AG09309 (cell line): Measurements from ENCODE around the gene TMEM94.

ENCODE experiments used
- DNase-seq: peaks from one replicate; pipeline ENCODE4 v3.0.0-alpha.2; 2010; ENCODE audit warnings: low read depth
- H3K4me3 ChIP-seq: 2 replicates; pipeline ENCODE4 v1.5.1; 2011; ENCODE audit warnings: mild to moderate bottlenecking, low read depth, low read length, moderate library complexity; ENCODE audit not compliant: control insufficient read depth
- CTCF ChIP-seq: IDR thresholded peaks from 2 replicates; pipeline ENCODE4 v1.5.1; 2011; ENCODE audit warnings: mild to moderate bottlenecking, low read depth, low read length, inconsistent platforms; ENCODE audit not compliant: insufficient read depth, control insufficient read depth; ENCODE audit errors: missing control alignments

TMEM94 gene

GRCh38 chr17:75456417-75457046 is at the start of gene TMEM94:
Gene TMEM94 (plus strand): TSS chr17:75456635. CDS start chr17:75471906, 15,271 bp downstream.
- TF ChIP-seq CTCF, result no peak
- DNase-seq, result peak; percentile 93
- peak within 1 kb of the TSS; percentile 100 for H3K4me3 ChIP-seq

- TF ChIP-seq CTCF, result no peak
- no peak for DNase-seq
- no peak overlapping the region for H3K4me3 ChIP-seq
These were observed 48.6 kb upstream of the TMEM94 start for GRCh38 chr17:75407655-75408352.

GRCh38 chr17:75410141-75410540 is 46.3 kb upstream of the TMEM94 start:
- no peak overlapping the region for H3K4me3 ChIP-seq
- DNase-seq, result no peak
- TF ChIP-seq CTCF, result no peak

GRCh38 chr17:75411328-75412067 is 44.9 kb upstream of the TMEM94 start:
- TF ChIP-seq CTCF, result no peak
- no peak overlapping the region for H3K4me3 ChIP-seq
- DNase-seq, result no peak

- no peak for DNase-seq
- H3K4me3 ChIP-seq, result no peak overlapping the region
- TF ChIP-seq CTCF, result peak; percentile 83
These were observed 43.7 kb upstream of the TMEM94 start for GRCh38 chr17:75412455-75413317.

GRCh38 chr17:75414488-75414887 is 41.9 kb upstream of the TMEM94 start:
- H3K4me3 ChIP-seq, result no peak overlapping the region
- no peak for DNase-seq
- TF ChIP-seq CTCF, result no peak
